ENCODE data around the gene PSMF1. TPM values are rescaled to one million over a fixed set of nuclear protein-coding genes. Genes with fewer than 3 reads are reported as not detected.

The PSMF1 gene
- total RNA-seq, 2 donors from 2014 or later, result 32.9 to 53.1 TPM

- Histone ChIP-seq H3K9me3 (no peaks in the 10 kb centered on the region), H3K4me3 (no peak overlapping the region), H3K36me3 (replicated peaks in 1 of 2; ENCODE audit: insufficient read depth in 1 of 2, low read depth in 2 of 2) (peaks cover 7 to 47% of the 10 kb centered on the region in 2 donors), H3K27ac (no peak overlapping the region), H3K27me3 (no peaks in the 10 kb centered on the region), H3K4me1 (no peaks in the 10 kb centered on the region)
- TF ChIP-seq CTCF (IDR thresholded peaks at IDR 0.05) (no peak), POLR2A (IDR thresholded peaks at IDR 0.05) (no peak)
- 86 to 95% methylated on average over 3 of the region's 3 CpGs for WGBS, 2 donors
- ATAC-seq, result no peak
- intact Hi-C loops (cut with DNase I), result no loop called here
- no peak for DNase-seq
These were observed 13.0 kb downstream of the PSMF1 start for GRCh38 chr20:1131354-1131753.

- ATAC-seq, result no peak
- no peaks in the 10 kb centered on the region for H3K9me3 ChIP-seq
- H3K27ac ChIP-seq, result no peak overlapping the region
- peaks cover 7 to 31% of the 10 kb centered on the region in 2 donors for H3K36me3 ChIP-seq (replicated peaks in 1 of 2; ENCODE audit: insufficient read depth in 1 of 2, low read depth in 2 of 2)
- H3K4me1 ChIP-seq, result no peaks in the 10 kb centered on the region
- TF ChIP-seq CTCF (IDR thresholded peaks at IDR 0.05), result no peak
- TF ChIP-seq POLR2A (IDR thresholded peaks at IDR 0.05), result no peak
- DNase-seq, result no peak
- H3K27me3 ChIP-seq, result no peaks in the 10 kb centered on the region
- intact Hi-C loops (cut with DNase I), result no loop called here
- no peak overlapping the region for H3K4me3 ChIP-seq
- 90 to 96% methylated on average over 2 of the region's 2 CpGs for WGBS, 2 donors
These were observed 16.0 kb downstream of the PSMF1 start for GRCh38 chr20:1134355-1134754.

GRCh38 chr20:1134836-1135235, 16.4 kb downstream of the PSMF1 start:
- intact Hi-C loops (cut with DNase I), result no loop called here
- Histone ChIP-seq H3K4me3 (no peak overlapping the region), H3K27ac (no peak overlapping the region), H3K27me3 (no peaks in the 10 kb centered on the region), H3K36me3 (replicated peaks in 1 of 2; ENCODE audit: insufficient read depth in 1 of 2, low read depth in 2 of 2) (peaks cover 7 to 28% of the 10 kb centered on the region in 2 donors), H3K9me3 (no peaks in the 10 kb centered on the region), H3K4me1 (no peaks in the 10 kb centered on the region)
- 93 to 99% methylated on average over 8 to 12 of the region's 12 CpGs for WGBS, 2 donors
- TF ChIP-seq POLR2A (IDR thresholded peaks at IDR 0.05) (no peak), CTCF (IDR thresholded peaks at IDR 0.05) (no peak)
- no peak for DNase-seq
- ATAC-seq, result no peak

GRCh38 chr20:1137236-1137635, 18.8 kb downstream of the PSMF1 start:
- Histone ChIP-seq H3K36me3 (replicated peaks in 1 of 2; ENCODE audit: insufficient read depth in 1 of 2, low read depth in 2 of 2) (peaks cover 7 to 28% of the 10 kb centered on the region in 2 donors), H3K4me3 (no peak overlapping the region), H3K27ac (no peak overlapping the region), H3K9me3 (no peaks in the 10 kb centered on the region), H3K27me3 (no peaks in the 10 kb centered on the region), H3K4me1 (no peaks in the 10 kb centered on the region)
- ATAC-seq, result no peak
- DNase-seq, result no peak
- intact Hi-C loops (cut with DNase I), result no loop called here
- TF ChIP-seq POLR2A (IDR thresholded peaks at IDR 0.05), result no peak
- no peak for TF ChIP-seq CTCF (IDR thresholded peaks at IDR 0.05)
- 64 to 73% methylated on average over 4 of the region's 4 CpGs for WGBS, 2 donors

GRCh38 chr20:1144401-1145172, 26.2 kb downstream of the PSMF1 start:
- WGBS, 2 donors, result 79 to 81% methylated on average over 10 of the region's 10 CpGs
- Histone ChIP-seq H3K36me3 (replicated peaks in 1 of 2; ENCODE audit: insufficient read depth in 1 of 2, low read depth in 2 of 2) (peaks cover 0 to 14% of the 10 kb centered on the region in 2 donors), H3K27ac (no peak overlapping the region), H3K9me3 (no peaks in the 10 kb centered on the region), H3K27me3 (no peaks in the 10 kb centered on the region), H3K4me3 (no peak overlapping the region), H3K4me1 (no peaks in the 10 kb centered on the region)
- intact Hi-C loops (cut with DNase I), result no loop called here
- TF ChIP-seq POLR2A (IDR thresholded peaks at IDR 0.05), result no peak
- no peak for TF ChIP-seq CTCF (IDR thresholded peaks at IDR 0.05)
- ATAC-seq (no peak), DNase-seq (no peak)
